Natural killer cell (primary cell): Measurements from ENCODE around the gene ITGA2. TPM values are rescaled to one million over a fixed set of nuclear protein-coding genes. Genes with fewer than 3 reads are reported as not detected.

Experiments
- ATAC-seq, 3 donors: fragments of 150-1000 bp in 2 of 3; fragments of 200-7000 bp in 1 of 3; cut with Tn5 transposase; 1 replicate in 1 of 3; 2 replicates in 2 of 3; pipeline ENCODE4 v1.10.0; 2021; ENCODE audit warnings: mild to moderate bottlenecking in 2 of 3, moderate library complexity in 2 of 3
- DNase-seq, 2 donors: peaks; one replicate each; pipeline versions ENCODE4 v3.0.0 to v3.0.0-alpha.2; 2013 to 2021; ENCODE audit warnings: mixed read lengths in 1 of 2
- H3K27ac ChIP-seq: one replicate; pipeline ENCODE4 v1.5.1; 2013; ENCODE audit warnings: mild to moderate bottlenecking, low read length
- H3K27me3 ChIP-seq: one replicate; pipeline ENCODE4 v1.6.1; 2013; ENCODE audit warnings: low read length; ENCODE audit not compliant: control insufficient read depth, insufficient read depth
- H3K36me3 ChIP-seq: one replicate; pipeline ENCODE4 v1.6.1; 2013; ENCODE audit warnings: low read length; ENCODE audit not compliant: control insufficient read depth, insufficient read depth
- H3K4me1 ChIP-seq: one replicate; pipeline ENCODE4 v1.6.1; 2013; ENCODE audit warnings: low read length; ENCODE audit not compliant: control insufficient read depth, insufficient read depth
- H3K4me3 ChIP-seq: one replicate; pipeline ENCODE4 v1.5.1; 2013; ENCODE audit warnings: low read length
- H3K9me3 ChIP-seq: one replicate; pipeline ENCODE4 v1.6.1; 2013; ENCODE audit warnings: low read length; ENCODE audit not compliant: control insufficient read depth, insufficient read depth
- H3K27ac Mint-ChIP-seq, 2 donors: one replicate each; pipeline ENCODE4 v1.8.0; 2022; ENCODE audit warnings: mild to moderate bottlenecking in 2 of 2, mixed read lengths in 2 of 2, moderate library complexity in 1 of 2
- H3K27me3 Mint-ChIP-seq, 2 donors: one replicate each; pipeline ENCODE4 v1.8.0; 2022; ENCODE audit warnings: low read depth in 2 of 2, mixed read lengths in 2 of 2
- H3K36me3 Mint-ChIP-seq: one replicate; pipeline ENCODE4 v1.8.0; 2022; ENCODE audit warnings: mixed read lengths
- H3K4me1 Mint-ChIP-seq, 2 donors: one replicate each; pipeline ENCODE4 v1.8.0; 2022; ENCODE audit warnings: mixed read lengths in 2 of 2
- H3K4me3 Mint-ChIP-seq: one replicate; pipeline ENCODE4 v1.8.0; 2022; ENCODE audit warnings: mild to moderate bottlenecking, moderate library complexity, mixed read lengths
- H3K9me3 Mint-ChIP-seq, 2 donors: one replicate each; pipeline ENCODE4 v1.8.0; 2022; ENCODE audit warnings: mixed read lengths in 2 of 2
- WGBS: methylation state at CpG from one replicate; pipeline ENCODE4 v1.1.7; 2013; ENCODE audit warnings: missing lambda C conversion rate; ENCODE audit not compliant: insufficient coverage; 5-methylcytosine and 5-hydroxymethylcytosine counted together
- intact Hi-C: fragments of 100-400 bp; cut with micrococcal nuclease; formaldehyde crosslinking; loops from one replicate; pipeline ENCODE4 v1.14.2; 2022
- total RNA-seq, 4 donors: library from RNA; stranded (reverse); fragments of 120-200 nt in 1 of 4; gene quantifications; one replicate each; pipeline versions ENCODE4 v1.2.3 to v1.2.4, GENCODE V29; 2013 to 2022
- TF ChIP-seq, protein P1 (sequence below): fragments of 200-600 bp; IDR thresholded peaks from one replicate; pipeline ENCODE4 v1.8.0; 2022; ENCODE audit warnings: antibody characterized with exemption

Gene ITGA2
- total RNA-seq, 3 donors from 2014 or later (not counting 1 experiment from before 2014, with no cell fraction given): 0.11 to 0.26 (median 0.20) TPM

DNA sequence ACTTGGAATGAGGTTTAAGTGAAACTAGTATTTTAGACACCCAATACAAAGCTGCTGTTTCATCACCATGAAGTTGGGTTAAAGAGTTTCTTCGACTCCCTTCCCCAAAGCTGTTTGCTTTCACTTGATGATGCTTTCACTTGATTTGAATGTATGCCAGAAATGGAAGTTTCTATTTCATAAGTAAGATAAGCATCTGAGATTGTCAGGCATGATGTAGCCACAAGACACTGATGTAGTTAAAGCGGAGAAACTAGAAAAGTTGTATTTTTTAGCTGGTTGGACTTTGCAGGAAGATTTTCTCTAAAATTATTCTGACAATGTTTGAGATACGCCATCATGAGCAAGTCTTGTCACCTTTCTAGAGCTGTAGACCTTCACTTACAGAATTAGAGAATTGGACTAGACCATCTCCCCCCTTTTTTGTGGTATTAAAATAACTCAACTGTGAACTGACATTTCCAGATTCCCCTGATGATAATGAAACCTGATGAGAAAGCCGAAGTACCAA, 100.4 kb downstream of the ITGA2 start:
- H3K9me3 ChIP-seq: no peaks in the 10 kb centered on the region
- intact Hi-C loops: no loop called here
- TF ChIP-seq, protein P1, sequence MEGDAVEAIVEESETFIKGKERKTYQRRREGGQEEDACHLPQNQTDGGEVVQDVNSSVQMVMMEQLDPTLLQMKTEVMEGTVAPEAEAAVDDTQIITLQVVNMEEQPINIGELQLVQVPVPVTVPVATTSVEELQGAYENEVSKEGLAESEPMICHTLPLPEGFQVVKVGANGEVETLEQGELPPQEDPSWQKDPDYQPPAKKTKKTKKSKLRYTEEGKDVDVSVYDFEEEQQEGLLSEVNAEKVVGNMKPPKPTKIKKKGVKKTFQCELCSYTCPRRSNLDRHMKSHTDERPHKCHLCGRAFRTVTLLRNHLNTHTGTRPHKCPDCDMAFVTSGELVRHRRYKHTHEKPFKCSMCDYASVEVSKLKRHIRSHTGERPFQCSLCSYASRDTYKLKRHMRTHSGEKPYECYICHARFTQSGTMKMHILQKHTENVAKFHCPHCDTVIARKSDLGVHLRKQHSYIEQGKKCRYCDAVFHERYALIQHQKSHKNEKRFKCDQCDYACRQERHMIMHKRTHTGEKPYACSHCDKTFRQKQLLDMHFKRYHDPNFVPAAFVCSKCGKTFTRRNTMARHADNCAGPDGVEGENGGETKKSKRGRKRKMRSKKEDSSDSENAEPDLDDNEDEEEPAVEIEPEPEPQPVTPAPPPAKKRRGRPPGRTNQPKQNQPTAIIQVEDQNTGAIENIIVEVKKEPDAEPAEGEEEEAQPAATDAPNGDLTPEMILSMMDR: no peak
- H3K4me1 ChIP-seq: no peaks in the 10 kb centered on the region
- Mint-ChIP-seq H3K27ac (no peak overlapping the region), H3K27me3 (no peaks in the 10 kb centered on the region), H3K4me3 (no peak overlapping the region), H3K9me3 (no peaks in the 10 kb centered on the region), H3K4me1 (no peaks in the 10 kb centered on the region), H3K36me3 (no peaks in the 10 kb centered on the region)
- no peak overlapping the region for H3K27ac ChIP-seq
- no peaks in the 10 kb centered on the region for H3K27me3 ChIP-seq
- ATAC-seq (peak in 1 of 3 donors; percentile 37), DNase-seq (peak in 1 of 2 donors; percentile 31)
- H3K4me3 ChIP-seq: no peak overlapping the region
- H3K36me3 ChIP-seq: no peaks in the 10 kb centered on the region
- 60% methylated on average over 4 of the region's 4 CpGs for WGBS

DNA sequence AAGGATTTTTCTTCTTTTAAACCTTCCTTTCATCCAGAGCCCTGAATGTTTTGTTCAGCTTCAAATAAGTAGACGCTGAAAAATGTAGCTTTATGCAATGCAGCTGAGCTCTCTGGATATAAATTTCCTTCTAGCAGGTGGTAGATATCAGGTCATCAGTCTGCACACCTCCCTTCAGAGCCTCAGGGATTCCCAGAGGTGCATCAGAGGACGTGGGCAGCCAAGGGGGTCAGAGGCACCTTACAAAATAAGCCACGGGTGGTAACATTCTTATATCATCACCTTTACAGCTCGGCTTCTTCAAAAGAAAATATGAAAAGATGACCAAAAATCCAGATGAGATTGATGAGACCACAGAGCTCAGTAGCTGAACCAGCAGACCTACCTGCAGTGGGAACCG, 101.1 kb downstream of the ITGA2 start:
- DNase-seq: no peak
- Mint-ChIP-seq H3K9me3 (no peaks in the 10 kb centered on the region), H3K36me3 (no peaks in the 10 kb centered on the region), H3K27me3 (no peaks in the 10 kb centered on the region), H3K27ac (no peak overlapping the region), H3K4me3 (no peak overlapping the region), H3K4me1 (no peaks in the 10 kb centered on the region)
- no peak overlapping the region for H3K27ac ChIP-seq
- no peaks in the 10 kb centered on the region for H3K4me1 ChIP-seq
- no peak for ATAC-seq
- H3K36me3 ChIP-seq: no peaks in the 10 kb centered on the region
- TF ChIP-seq, protein P1: no peak
- H3K9me3 ChIP-seq: no peaks in the 10 kb centered on the region
- no peak overlapping the region for H3K4me3 ChIP-seq
- WGBS: 63% methylated on average over 5 of the region's 5 CpGs
- intact Hi-C loops: no loop called here
- H3K27me3 ChIP-seq: no peaks in the 10 kb centered on the region

DNA sequence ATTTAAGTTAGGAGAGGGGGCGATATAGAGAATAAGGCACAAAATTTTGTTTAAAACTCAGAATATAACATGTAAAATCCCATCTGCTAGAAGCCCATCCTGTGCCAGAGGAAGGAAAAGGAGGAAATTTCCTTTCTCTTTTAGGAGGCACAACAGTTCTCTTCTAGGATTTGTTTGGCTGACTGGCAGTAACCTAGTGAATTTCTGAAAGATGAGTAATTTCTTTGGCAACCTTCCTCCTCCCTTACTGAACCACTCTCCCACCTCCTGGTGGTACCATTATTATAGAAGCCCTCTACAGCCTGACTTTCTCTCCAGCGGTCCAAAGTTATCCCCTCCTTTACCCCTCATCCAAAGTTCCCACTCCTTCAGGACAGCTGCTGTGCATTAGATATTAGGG, 102.1 kb downstream of the ITGA2 start:
- H3K27ac Mint-ChIP-seq: no peak overlapping the region
- Histone ChIP-seq H3K36me3 (no peaks in the 10 kb centered on the region), H3K9me3 (no peaks in the 10 kb centered on the region), H3K4me3 (no peak overlapping the region), H3K4me1 (no peaks in the 10 kb centered on the region), H3K27ac (no peak overlapping the region), H3K27me3 (no peaks in the 10 kb centered on the region)
- no peaks in the 10 kb centered on the region for H3K9me3 Mint-ChIP-seq
- DNase-seq (no peak), ATAC-seq (no peak)
- intact Hi-C loops: no loop called here
- no peaks in the 10 kb centered on the region for H3K27me3 Mint-ChIP-seq
- 100% methylated on average over 1 of the region's 2 CpGs for WGBS
- no peaks in the 10 kb centered on the region for H3K36me3 Mint-ChIP-seq
- no peaks in the 10 kb centered on the region for H3K4me1 Mint-ChIP-seq
- H3K4me3 Mint-ChIP-seq: no peak overlapping the region
- TF ChIP-seq, protein P1: no peak

DNA sequence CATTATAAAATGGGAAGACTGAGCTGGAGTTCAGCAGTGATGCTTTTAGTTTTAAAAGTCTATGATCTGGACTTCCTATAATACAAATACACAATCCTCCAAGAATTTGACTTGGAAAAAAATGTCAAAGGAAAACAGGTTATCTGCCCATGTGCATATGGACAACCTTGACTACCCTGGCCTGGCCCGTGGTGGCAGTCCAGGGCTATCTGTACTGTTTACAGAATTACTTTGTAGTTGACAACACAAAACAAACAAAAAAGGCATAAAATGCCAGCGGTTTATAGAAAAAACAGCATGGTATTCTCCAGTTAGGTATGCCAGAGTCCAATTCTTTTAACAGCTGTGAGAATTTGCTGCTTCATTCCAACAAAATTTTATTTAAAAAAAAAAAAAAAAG, 103.1 kb downstream of the ITGA2 start:
- 97% methylated on average over 2 of the region's 2 CpGs for WGBS
- no peaks in the 10 kb centered on the region for H3K4me1 Mint-ChIP-seq

More for the DNA sequence above, 103.1 kb downstream of the ITGA2 start:
- no peaks in the 10 kb centered on the region for H3K4me1 ChIP-seq
- peaks cover 8% of the 10 kb centered on the region for H3K36me3 ChIP-seq
- no peaks in the 10 kb centered on the region for H3K27me3 ChIP-seq
- H3K4me3 Mint-ChIP-seq: no peak overlapping the region
- DNase-seq (no peak), ATAC-seq (no peak)
- H3K36me3 Mint-ChIP-seq: peaks cover 2% of the 10 kb centered on the region
- no peaks in the 10 kb centered on the region for H3K27me3 Mint-ChIP-seq
- H3K27ac ChIP-seq: no peak overlapping the region
- no peak overlapping the region for H3K4me3 ChIP-seq
- H3K9me3 ChIP-seq: no peaks in the 10 kb centered on the region
- intact Hi-C loops: no loop called here
- H3K9me3 Mint-ChIP-seq: no peaks in the 10 kb centered on the region
- H3K27ac Mint-ChIP-seq: no peak overlapping the region
- TF ChIP-seq, protein P1: no peak
